Activated naive CD4-positive, alpha-beta T cell treated with anti-CD3 and anti-CD28 coated beads, Interleukin-2, amount 50 U/mL, for 72 hours (primary cell): ENCODE measurements around the gene HELZ. TPM values are rescaled to one million over a fixed set of nuclear protein-coding genes. Genes with fewer than 3 reads are reported as not detected.

ENCODE experiments used
- ATAC-seq, 2 donors: fragments of 150-1000 bp; cut with Tn5 transposase; 2 replicates each; pipeline ENCODE4 v1.10.0; 2021; ENCODE audit warnings: mild to moderate bottlenecking in 2 of 2, moderate library complexity in 2 of 2
- DNase-seq, 2 donors: peaks; one replicate each; pipeline ENCODE4 v3.0.0; 2021 to 2022; ENCODE audit warnings: low spot score in 2 of 2
- H3K27ac Mint-ChIP-seq, 2 donors: one replicate each; pipeline ENCODE4 v1.8.0; 2022; ENCODE audit warnings: mild to moderate bottlenecking in 2 of 2, mixed read lengths in 2 of 2
- H3K36me3 Mint-ChIP-seq, 2 donors: one replicate each; pipeline ENCODE4 v1.8.0; 2022; ENCODE audit warnings: mixed read lengths in 2 of 2
- H3K9me3 Mint-ChIP-seq, 2 donors: one replicate each; pipeline ENCODE4 v1.8.0; 2022; ENCODE audit warnings: mixed read lengths in 2 of 2
- total RNA-seq, 2 donors: library from RNA; stranded (reverse); gene quantifications; one replicate each; pipeline ENCODE4 v1.2.3, GENCODE V29; 2022

The HELZ gene
- total RNA-seq, 2 donors from 2014 or later, result 42.9 to 88.8 TPM

GRCh38 chr17:67072885-67073284 lies 172.1 kb downstream of the HELZ start:
- peaks cover 0 to 3% of the 10 kb centered on the region in 2 donors for H3K9me3 Mint-ChIP-seq
- no peak for DNase-seq
- no peak overlapping the region for H3K27ac Mint-ChIP-seq
- no peak for ATAC-seq
- H3K36me3 Mint-ChIP-seq, result peaks cover 0 to 12% of the 10 kb centered on the region in 2 donors

- Mint-ChIP-seq H3K27ac (peak overlapping the region in 1 of 2 donors; percentile 29), H3K9me3 (peaks cover 0 to 3% of the 10 kb centered on the region in 2 donors), H3K36me3 (peaks cover 0 to 12% of the 10 kb centered on the region in 2 donors)
- no peak for ATAC-seq
- no peak for DNase-seq
Observed at GRCh38 chr17:67071595-67071994, 173.4 kb downstream of the HELZ start.

- peaks cover 0 to 12% of the 10 kb centered on the region in 2 donors for H3K36me3 Mint-ChIP-seq
- DNase-seq (no peak), ATAC-seq (no peak)
- H3K9me3 Mint-ChIP-seq, result peaks cover 0 to 3% of the 10 kb centered on the region in 2 donors
- no peak overlapping the region for H3K27ac Mint-ChIP-seq
Observed at GRCh38 chr17:67069603-67070136, 175.3 kb downstream of the HELZ start.

- no peak overlapping the region for H3K27ac Mint-ChIP-seq
- peaks cover 0 to 10% of the 10 kb centered on the region in 2 donors for H3K36me3 Mint-ChIP-seq
- no peak for ATAC-seq
- peaks cover 0 to 3% of the 10 kb centered on the region in 2 donors for H3K9me3 Mint-ChIP-seq
- DNase-seq, result no peak
Observed at GRCh38 chr17:67068999-67069398, 176.0 kb downstream of the HELZ start.

GRCh38 chr17:67067571-67068482 lies 177.2 kb downstream of the HELZ start:
- H3K36me3 Mint-ChIP-seq, result peaks cover 0 to 3% of the 10 kb centered on the region in 2 donors
- no peak overlapping the region for H3K27ac Mint-ChIP-seq
- peaks cover 0 to 3% of the 10 kb centered on the region in 2 donors for H3K9me3 Mint-ChIP-seq
- ATAC-seq (no peak), DNase-seq (no peak)

- peaks cover 0 to 3% of the 10 kb centered on the region in 2 donors for H3K9me3 Mint-ChIP-seq
- H3K27ac Mint-ChIP-seq, result no peak overlapping the region
- no peak for ATAC-seq
Observed at GRCh38 chr17:67066717-67067116, 178.3 kb downstream of the HELZ start.

GRCh38 chr17:67063141-67063540 lies 181.9 kb downstream of the HELZ start:
- ATAC-seq, result no peak
- Mint-ChIP-seq H3K9me3 (no peaks in the 10 kb centered on the region), H3K36me3 (no peaks in the 10 kb centered on the region), H3K27ac (no peak overlapping the region)
- DNase-seq, result no peak

More at GRCh38 chr17:67066717-67067116, 178.3 kb downstream of the HELZ start:
- DNase-seq, result no peak
- H3K36me3 Mint-ChIP-seq, result no peaks in the 10 kb centered on the region

GRCh38 chr17:67059372-67059771 lies 185.6 kb downstream of the HELZ start:
- Mint-ChIP-seq H3K27ac (no peak overlapping the region), H3K36me3 (no peaks in the 10 kb centered on the region), H3K9me3 (no peaks in the 10 kb centered on the region)
- DNase-seq (no peak), ATAC-seq (no peak)

- DNase-seq (no peak), ATAC-seq (no peak)
- no peaks in the 10 kb centered on the region for H3K36me3 Mint-ChIP-seq
- H3K27ac Mint-ChIP-seq, result no peak overlapping the region
- H3K9me3 Mint-ChIP-seq, result no peaks in the 10 kb centered on the region
Observed at GRCh38 chr17:67058036-67058435, 187.0 kb downstream of the HELZ start.

- Mint-ChIP-seq H3K36me3 (no peaks in the 10 kb centered on the region), H3K9me3 (no peaks in the 10 kb centered on the region), H3K27ac (no peak overlapping the region)
- DNase-seq (no peak), ATAC-seq (no peak)
Observed at GRCh38 chr17:67056746-67057490, 188.1 kb downstream of the HELZ start.

GRCh38 chr17:67055811-67056745 lies 188.9 kb downstream of the HELZ start:
- H3K9me3 Mint-ChIP-seq, result no peaks in the 10 kb centered on the region
- ATAC-seq (no peak), DNase-seq (no peak)
- H3K36me3 Mint-ChIP-seq, result no peaks in the 10 kb centered on the region
- peak overlapping the region in 1 of 2 donors; percentile 46 for H3K27ac Mint-ChIP-seq

- H3K9me3 Mint-ChIP-seq, result no peaks in the 10 kb centered on the region
- H3K27ac Mint-ChIP-seq, result no peak overlapping the region
- H3K36me3 Mint-ChIP-seq, result no peaks in the 10 kb centered on the region
- ATAC-seq (no peak), DNase-seq (no peak)
Observed at GRCh38 chr17:67055041-67055443, 190.0 kb downstream of the HELZ start.

- no peak for DNase-seq
- H3K27ac Mint-ChIP-seq, result no peak overlapping the region
- peaks cover 0 to under 1% of the 10 kb centered on the region in 2 donors for H3K36me3 Mint-ChIP-seq
- ATAC-seq, result no peak
- peaks cover under 1% of the 10 kb centered on the region in 2 donors for H3K9me3 Mint-ChIP-seq
Observed at GRCh38 chr17:67054608-67055007, 190.4 kb downstream of the HELZ start.

GRCh38 chr17:67054011-67054591 lies 190.9 kb downstream of the HELZ start:
- ATAC-seq (no peak), DNase-seq (no peak)
- H3K27ac Mint-ChIP-seq, result no peak overlapping the region
- peaks cover 5 to 6% of the 10 kb centered on the region in 2 donors for H3K9me3 Mint-ChIP-seq
- H3K36me3 Mint-ChIP-seq, result peaks cover 0 to 6% of the 10 kb centered on the region in 2 donors

- Mint-ChIP-seq H3K36me3 (peaks cover 4 to 12% of the 10 kb centered on the region in 2 donors), H3K9me3 (peaks cover 11 to 12% of the 10 kb centered on the region in 2 donors), H3K27ac (no peak overlapping the region)
- ATAC-seq (no peak), DNase-seq (no peak)
Observed at GRCh38 chr17:67053438-67054000, 191.5 kb downstream of the HELZ start.
